NCI-H187 treated with DMSO at 0.1 percent for 48 hours (cell line): Measurements from ENCODE around the gene FBN1.

ENCODE experiments used
- DNase-seq: peaks from one replicate; lab custom pipeline; 2025; lab: John Stamatoyannopoulos, UW

Gene FBN1

DNA sequence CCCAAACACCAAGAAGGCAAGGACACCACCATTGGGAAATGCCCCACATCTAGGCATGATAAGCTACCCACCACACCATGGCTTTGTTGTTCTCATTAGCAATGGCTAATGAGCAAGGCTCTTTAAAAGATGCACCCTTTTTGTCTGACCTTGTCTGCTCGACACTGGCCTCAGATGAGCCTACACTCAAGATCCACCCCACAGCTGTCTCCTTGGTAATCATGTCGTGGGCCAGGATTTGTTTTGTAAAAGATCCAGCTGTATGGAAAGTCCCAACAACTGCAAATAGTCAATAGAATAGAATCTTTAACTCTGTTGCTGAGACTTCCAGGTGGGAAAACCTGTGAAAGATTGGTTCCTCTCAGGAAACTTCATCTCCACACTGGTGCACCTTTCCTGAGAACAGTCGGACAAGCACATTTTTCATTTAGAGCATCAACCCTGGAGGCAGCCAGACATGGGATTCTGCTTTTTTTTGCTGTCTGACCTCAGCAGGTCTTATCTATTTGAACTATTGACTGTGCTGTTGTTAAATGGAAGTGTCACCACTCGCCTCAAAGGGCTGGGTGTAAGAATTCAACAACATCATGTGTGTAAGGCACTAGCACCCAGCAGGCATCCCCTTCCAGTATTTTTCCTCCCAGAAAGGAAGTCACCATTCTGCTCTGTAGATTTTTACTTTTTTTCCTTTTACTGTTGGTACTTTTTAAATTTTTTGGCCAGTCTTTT, 278.8 kb downstream of the FBN1 start:
- no peak for DNase-seq

DNA sequence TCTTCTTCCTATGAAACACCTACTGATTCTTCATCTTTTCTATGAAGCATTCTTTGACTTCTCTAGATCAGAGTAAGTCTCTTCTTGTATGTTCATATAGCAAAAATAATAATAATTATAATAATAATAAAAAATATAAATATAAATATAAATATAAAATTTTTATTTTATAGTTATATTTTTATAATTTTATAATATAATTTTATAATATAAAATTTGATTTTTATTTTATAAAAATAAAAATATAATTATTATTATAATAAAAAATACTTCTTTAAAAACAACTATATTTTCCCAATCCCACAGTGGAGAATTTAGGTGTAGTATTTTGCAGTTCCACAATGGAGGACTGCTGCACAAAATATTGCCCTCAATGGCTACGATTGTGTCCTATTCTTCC, 279.9 kb downstream of the FBN1 start:
- no peak for DNase-seq

DNA sequence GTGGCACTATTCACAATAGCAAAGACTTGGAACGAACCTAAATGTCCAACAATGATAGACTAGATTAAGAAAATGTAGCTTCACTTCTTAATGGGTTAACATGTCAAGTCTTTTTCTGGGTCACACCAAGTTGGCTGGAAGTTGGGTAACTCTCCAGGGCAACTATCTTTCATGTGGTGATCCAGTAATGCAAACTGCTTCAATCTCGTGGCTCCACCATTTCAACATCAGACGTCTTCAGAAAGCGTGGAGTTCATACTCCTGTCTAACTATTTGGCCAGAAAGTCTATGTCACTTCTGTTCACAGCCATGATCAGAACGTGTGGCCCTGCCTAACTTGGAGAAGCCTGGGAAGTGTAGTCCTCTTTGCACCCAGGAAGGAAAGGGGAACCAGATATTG, 282.0 kb downstream of the FBN1 start:
- no peak for DNase-seq

DNA sequence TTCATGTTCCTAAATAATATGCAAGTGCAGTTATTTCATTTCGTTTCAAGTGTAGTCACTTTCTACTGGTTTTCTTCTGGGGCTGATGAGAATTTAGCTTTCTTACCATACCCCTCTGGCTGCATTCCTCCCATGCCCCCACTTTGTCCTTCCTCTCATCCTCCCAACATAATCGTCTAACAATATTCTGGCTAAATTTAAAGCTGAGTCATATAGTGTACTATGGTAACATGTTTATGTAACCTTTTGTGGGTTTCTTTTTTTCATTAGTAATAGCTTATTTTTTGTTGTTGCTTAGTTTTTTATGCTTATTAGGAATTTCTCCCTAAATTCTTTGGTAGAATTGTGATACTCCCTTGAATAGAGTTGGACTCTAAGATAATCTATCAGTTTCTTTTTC, 283.8 kb downstream of the FBN1 start:
- no peak for DNase-seq

DNA sequence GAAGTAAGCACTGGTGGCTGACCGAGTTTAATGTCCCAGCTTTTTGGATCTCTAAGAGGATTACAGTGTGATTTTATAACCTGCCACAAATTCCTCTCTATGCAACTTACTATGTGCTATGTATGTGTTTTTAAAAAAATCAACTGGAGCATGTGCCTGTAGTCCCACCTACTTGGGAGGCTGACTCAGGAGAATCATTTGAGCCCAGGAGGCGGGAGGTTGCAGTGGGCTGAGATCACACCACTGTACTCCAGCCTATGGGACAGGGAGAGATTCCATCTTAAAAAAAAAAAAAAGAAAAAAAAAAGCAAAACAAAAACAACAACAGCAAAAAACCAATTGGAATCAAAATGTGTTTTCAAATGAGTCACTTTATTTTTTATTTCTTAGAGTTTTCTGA, 284.7 kb downstream of the FBN1 start:
- DNase-seq, result no peak
